Muscle of leg (tissue), 11 donors: Measurements from ENCODE around the gene FRAT2. TPM values are rescaled to one million over a fixed set of nuclear protein-coding genes. Genes with fewer than 3 reads are reported as not detected.
A peak's percentile ranks its signal among the peaks of the same experiment; 100 is the strongest.

ENCODE experiments used
- DNase-seq: peaks from one replicate; pipeline ENCODE4 v3.0.0; 2013
- H3K27ac ChIP-seq: one replicate; pipeline ENCODE4 v1.5.1; 2013; ENCODE audit warnings: mild to moderate bottlenecking, low read length, control low read depth
- H3K27me3 ChIP-seq: one replicate; pipeline ENCODE4 v1.6.1; 2013; ENCODE audit warnings: low read length; ENCODE audit not compliant: control insufficient read depth, insufficient read depth
- H3K36me3 ChIP-seq: one replicate; pipeline ENCODE4 v1.6.1; 2013; ENCODE audit warnings: low read length; ENCODE audit not compliant: control insufficient read depth, insufficient read depth
- H3K4me1 ChIP-seq: one replicate; pipeline ENCODE4 v1.6.1; 2013; ENCODE audit warnings: low read length; ENCODE audit not compliant: control insufficient read depth, insufficient read depth
- H3K4me3 ChIP-seq: one replicate; pipeline ENCODE4 v1.5.1; 2013; ENCODE audit warnings: low read length, control low read depth
- H3K9me3 ChIP-seq: replicated peaks from 2 replicates; pipeline ENCODE4 v1.6.1; 2013; ENCODE audit warnings: low read depth, low read length; ENCODE audit not compliant: control insufficient read depth
- WGBS: methylation state at CpG from one replicate; pipeline ENCODE4 v1.1.5; 2013; ENCODE audit warnings: missing lambda C conversion rate; ENCODE audit not compliant: insufficient coverage; 5-methylcytosine and 5-hydroxymethylcytosine counted together
- polyA plus RNA-seq, 8 donors: library from polyadenylated mRNA; unstranded; fragments of 120-200 nt; gene quantifications; one replicate each; pipeline versions ENCODE4 v1.2.1 to v1.2.3, GENCODE V29; 2013; ENCODE audit warnings: inconsistent platforms in 1 of 8, low replicate concordance in 1 of 8; ENCODE audit not compliant: insufficient read length in 8 of 8, insufficient read depth in 1 of 8
- total RNA-seq: library from RNA; stranded (reverse); fragments of 120-200 nt; gene quantifications from one replicate; pipeline ENCODE4 v1.2.4, GENCODE V29; 2013

The FRAT2 gene
- total and polyA plus RNA-seq, 9 donors, result 3.6 to 5.3 (median 4.3) TPM

- H3K4me3 ChIP-seq, result no peak overlapping the region
- H3K9me3 ChIP-seq, result no peaks in the 10 kb centered on the region
- peaks cover 21% of the 10 kb centered on the region for H3K4me1 ChIP-seq
- H3K27me3 ChIP-seq, result no peaks in the 10 kb centered on the region
- no peak overlapping the region for H3K27ac ChIP-seq
- H3K36me3 ChIP-seq, result peaks cover 4% of the 10 kb centered on the region
- WGBS, result 86% methylated on average over 1 of the region's 3 CpGs
- DNase-seq, result no peak
These were observed 5.7 kb downstream of the FRAT2 start for GRCh38 chr10:97328646-97329453.

GRCh38 chr10:97327348-97328294 is 6.9 kb downstream of the FRAT2 start:
- DNase-seq, result no peak
- Histone ChIP-seq H3K36me3 (peaks cover 4% of the 10 kb centered on the region), H3K4me3 (no peak overlapping the region), H3K27ac (no peak overlapping the region), H3K9me3 (no peaks in the 10 kb centered on the region), H3K27me3 (no peaks in the 10 kb centered on the region), H3K4me1 (peaks cover 12% of the 10 kb centered on the region)
- WGBS, result 63% methylated on average over 4 of the region's 7 CpGs

- H3K27me3 ChIP-seq, result peaks cover 9% of the 10 kb centered on the region
- no peak overlapping the region for H3K4me3 ChIP-seq
- H3K27ac ChIP-seq, result no peak overlapping the region
- no peak for DNase-seq
- WGBS, result 66% methylated on average over 4 of the region's 9 CpGs
- peaks cover 2% of the 10 kb centered on the region for H3K36me3 ChIP-seq
- H3K4me1 ChIP-seq, result peaks cover 17% of the 10 kb centered on the region
- H3K9me3 ChIP-seq, result no peaks in the 10 kb centered on the region
These were observed 8.8 kb downstream of the FRAT2 start for GRCh38 chr10:97325754-97326153.

- no peaks in the 10 kb centered on the region for H3K9me3 ChIP-seq
- 86% methylated on average over 2 of the region's 4 CpGs for WGBS
- no peak overlapping the region for H3K27ac ChIP-seq
- no peaks in the 10 kb centered on the region for H3K36me3 ChIP-seq
- peaks cover 20% of the 10 kb centered on the region for H3K27me3 ChIP-seq
- H3K4me1 ChIP-seq, result peaks cover 27% of the 10 kb centered on the region
- no peak for DNase-seq
- H3K4me3 ChIP-seq, result no peak overlapping the region
These were observed 11.0 kb downstream of the FRAT2 start for GRCh38 chr10:97323501-97323900.

DNA sequence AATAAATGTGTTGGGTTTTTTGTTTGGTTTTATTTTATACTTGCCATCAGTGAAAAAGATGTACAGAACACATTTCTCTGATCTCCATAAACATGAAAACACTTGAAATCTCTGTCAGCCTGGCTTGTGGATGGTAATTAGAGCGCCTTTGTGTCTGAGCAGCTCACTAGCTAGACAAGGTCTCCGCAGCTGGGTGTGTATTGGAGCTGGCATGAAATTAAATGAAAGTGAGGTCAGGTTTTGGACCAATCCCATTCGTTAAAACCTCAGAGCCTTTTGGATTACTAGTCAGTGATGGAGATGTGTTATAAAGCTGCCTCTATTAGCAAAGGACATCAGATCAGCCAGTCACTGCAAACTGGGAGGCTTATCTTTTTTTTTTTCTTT is 12.7 kb downstream of the FRAT2 start:
- no peak overlapping the region for H3K4me3 ChIP-seq
- peaks cover 29% of the 10 kb centered on the region for H3K4me1 ChIP-seq
- WGBS, result 60% methylated on average over 1 of the region's 3 CpGs
- no peaks in the 10 kb centered on the region for H3K36me3 ChIP-seq
- H3K27ac ChIP-seq, result peak overlapping the region; percentile 52
- H3K27me3 ChIP-seq, result peaks cover 21% of the 10 kb centered on the region
- H3K9me3 ChIP-seq, result no peaks in the 10 kb centered on the region
- DNase-seq, result no peak

GRCh38 chr10:97321032-97321803 is 13.3 kb downstream of the FRAT2 start:
- 11% methylated on average over 31 of the region's 38 CpGs for WGBS
- peak overlapping the region; percentile 52 for H3K27ac ChIP-seq

DNA sequence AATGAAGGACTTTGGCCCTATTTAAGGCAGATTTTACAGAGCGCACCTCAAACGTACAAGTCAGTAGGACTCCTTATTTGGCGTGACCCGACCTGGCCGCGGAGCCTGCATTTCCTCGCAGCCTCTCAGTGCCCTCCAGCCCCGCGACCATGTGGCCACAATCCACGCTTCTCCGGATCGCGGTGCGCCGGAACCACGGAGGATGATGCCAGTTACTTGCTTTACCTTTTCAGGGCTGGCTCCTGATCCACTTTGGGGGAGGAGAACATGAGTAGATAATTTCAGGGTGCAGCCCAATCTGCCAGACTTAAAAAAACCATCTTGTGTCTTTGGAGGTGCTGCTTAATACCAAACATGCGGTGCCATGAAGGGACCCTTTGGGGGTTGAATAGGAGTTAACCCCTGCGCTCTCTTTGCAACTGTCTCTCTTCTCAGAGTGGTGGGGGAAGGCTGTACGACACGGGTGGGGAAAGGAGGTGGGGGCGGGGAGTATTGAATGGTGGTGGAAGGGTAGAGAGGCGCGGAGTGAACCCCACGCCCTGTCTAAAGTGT is 14.0 kb downstream of the FRAT2 start:
- WGBS, result 4% methylated on average over 19 of the region's 24 CpGs
- Histone ChIP-seq H3K9me3 (no peaks in the 10 kb centered on the region), H3K4me1 (peaks cover 29% of the 10 kb centered on the region), H3K4me3 (peak overlapping the region; percentile 24), H3K27me3 (peaks cover 21% of the 10 kb centered on the region), H3K36me3 (no peaks in the 10 kb centered on the region), H3K27ac (no peak overlapping the region)
- DNase-seq, result no peak

More at GRCh38 chr10:97321032-97321803, 13.3 kb downstream of the FRAT2 start:
- no peaks in the 10 kb centered on the region for H3K9me3 ChIP-seq
- H3K27me3 ChIP-seq, result peaks cover 21% of the 10 kb centered on the region
- peak overlapping the region; percentile 24 for H3K4me3 ChIP-seq
- DNase-seq, result peak; percentile 78
- no peaks in the 10 kb centered on the region for H3K36me3 ChIP-seq
- H3K4me1 ChIP-seq, result peaks cover 29% of the 10 kb centered on the region

GRCh38 chr10:97319671-97320479 is 14.7 kb downstream of the FRAT2 start:
- Histone ChIP-seq H3K4me3 (peak overlapping the region; percentile 24), H3K36me3 (no peaks in the 10 kb centered on the region), H3K4me1 (peaks cover 29% of the 10 kb centered on the region), H3K27me3 (peaks cover 21% of the 10 kb centered on the region), H3K27ac (peak overlapping the region; percentile 23), H3K9me3 (no peaks in the 10 kb centered on the region)
- WGBS, result under 1% methylated on average over 83 of the region's 83 CpGs
- peak; percentile 44 for DNase-seq
